Transverse colon (tissue), 4 donors: ENCODE data around the gene LRP2.

ENCODE experiments used
- CTCF ChIP-seq, 5 experiments: fragments of 200-600 bp in 3 of 5; fragments of 450-650 bp in 2 of 5; sonication (generic) in 3 of 5; IDR thresholded peaks; 1 replicate in 2 of 5; 2 replicates in 3 of 5; pipeline ENCODE4 v1.5.1; 2016 to 2017; ENCODE audit warnings: antibody characterized with exemption in 5 of 5, inconsistent platforms in 3 of 5, mild to moderate bottlenecking in 2 of 5, moderate library complexity in 1 of 5
- POLR2A ChIP-seq: fragments of 450-650 bp; IDR thresholded peaks from one replicate; pipeline ENCODE4 v1.6.1; 2016; ENCODE audit warnings: antibody characterized with exemption, mild to moderate bottlenecking, moderate library complexity
- POLR2AphosphoS5 ChIP-seq, 3 donors: sonication (generic); formaldehyde crosslinking; IDR thresholded peaks; one replicate each; pipeline ENCODE4 v1.6.1; 2016; ENCODE audit warnings: antibody characterized with exemption in 3 of 3

- TF ChIP-seq CTCF (IDR thresholded peaks at IDR 0.05) (no peak), POLR2A (no peak), POLR2AphosphoS5 (IDR thresholded peaks at IDR 0.05) (no peak)
Observed at GRCh38 chr2:169358016-169358415, 4.3 kb downstream of the LRP2 start.
